GM12878 (cell line): ENCODE results near the gene KNSTRN. TPM values are rescaled to one million over a fixed set of nuclear protein-coding genes. Genes with fewer than 3 reads are reported as not detected.

Source experiments
- BCL3 ChIP-seq: IDR thresholded peaks from 2 replicates; pipeline ENCODE4 v1.6.1; 2011; ENCODE audit warnings: borderline replicate concordance, low read depth, mild to moderate bottlenecking, moderate library complexity, low read length; ENCODE audit not compliant: insufficient read depth, poor library complexity, severe bottlenecking
- BMI1 ChIP-seq: fragments of 450-650 bp; IDR thresholded peaks from 2 replicates; pipeline ENCODE4 v1.6.1; 2016; ENCODE audit warnings: mild to moderate bottlenecking, moderate library complexity, borderline replicate concordance
- CEBPB ChIP-seq, 2 experiments: fragments of 150-350 bp in 1 of 2; IDR thresholded peaks; 2 replicates each; pipeline ENCODE4 v1.6.1; 2012 to 2014; ENCODE audit warnings: low read depth in 2 of 2, low read length in 2 of 2, borderline replicate concordance in 1 of 2, inconsistent platforms in 1 of 2
- CHD1 ChIP-seq: IDR thresholded peaks from 2 replicates; pipeline ENCODE4 v1.6.1; 2012; ENCODE audit warnings: low read depth, low read length, improper control_type of control experiment
- ETV6 ChIP-seq, 2 experiments: fragments of 450-650 bp in 1 of 2; IDR thresholded peaks in 1 of 2; conservative IDR thresholded peaks in 1 of 2; 2 replicates each; pipeline ENCODE4 v1.6.1; 2014; ENCODE audit warnings: antibody characterized with exemption in 1 of 2, borderline replicate concordance in 1 of 2, low read depth in 1 of 2, mild to moderate bottlenecking in 1 of 2, moderate library complexity in 1 of 2
- HDAC6 ChIP-seq: fragments of 200-600 bp; sonication (generic); IDR thresholded peaks from one replicate; pipeline ENCODE4 v1.8.0; 2017; ENCODE audit warnings: antibody characterized with exemption; ENCODE audit not compliant: unreplicated experiment
- IRF3 ChIP-seq: fragments of 450-650 bp; IDR thresholded peaks from 2 replicates; pipeline ENCODE4 v1.6.1; 2014; ENCODE audit warnings: mild to moderate bottlenecking
- MEF2B ChIP-seq: fragments of 450-650 bp; IDR thresholded peaks from 2 replicates; pipeline ENCODE4 v1.6.1; 2018; ENCODE audit warnings: mild to moderate bottlenecking, moderate library complexity; ENCODE audit not compliant: partially characterized antibody, poor library complexity, severe bottlenecking
- POLR2A ChIP-seq: IDR thresholded peaks from 2 replicates; pipeline ENCODE4 v1.6.1; 2011; ENCODE audit warnings: low read depth, mild to moderate bottlenecking, low read length
- RBBP5 ChIP-seq: fragments of 200-600 bp; sonication (generic); conservative IDR thresholded peaks from 2 replicates; pipeline ENCODE4 v1.6.1; 2016
- RCOR1 ChIP-seq: conservative IDR thresholded peaks from 2 replicates; pipeline ENCODE4 v1.6.1; 2012; ENCODE audit warnings: low read depth, low read length, improper control_type of control experiment
- RELB ChIP-seq: fragments of 450-650 bp; IDR thresholded peaks from 2 replicates; pipeline ENCODE4 v1.6.1; 2017; ENCODE audit warnings: low read depth, mild to moderate bottlenecking, moderate library complexity
- SIN3A ChIP-seq: IDR thresholded peaks from 2 replicates; pipeline ENCODE4 v1.6.1; 2012; ENCODE audit warnings: low read depth, low read length, improper control_type of control experiment
- TARDBP ChIP-seq: IDR thresholded peaks from 2 replicates; pipeline ENCODE4 v1.6.1; 2016; ENCODE audit warnings: borderline replicate concordance
- WRNIP1 ChIP-seq: IDR thresholded peaks from 2 replicates; pipeline ENCODE4 v1.6.1; 2011; ENCODE audit warnings: low read depth, low read length, improper control_type of control experiment, borderline replicate concordance
- ZBTB40 ChIP-seq: fragments of 450-650 bp; IDR thresholded peaks from 2 replicates; pipeline ENCODE4 v1.6.1; 2016; ENCODE audit warnings: mild to moderate bottlenecking, moderate library complexity, borderline replicate concordance
- polyA plus RNA-seq, 11 experiments: library from polyadenylated mRNA; depleted of rRNA in 4 of 11; unstranded in 6 of 11; stranded (reverse) in 5 of 11; fragments of >200 nt; fragmentation: Nextera tagmentation in 4 of 11; fragmentation: Illumina TruSeq in 1 of 11; extraction: Ambion mirVana in 4 of 11; extraction: Trizol in 1 of 11; gene quantifications; 1 replicate in 1 of 11; 2 replicates in 10 of 11; pipeline versions ENCODE4 v1.2.1 to v1.2.3, GENCODE V29; 2011 to 2016; ENCODE audit warnings: inconsistent platforms in 2 of 11, missing spikeins in 2 of 11, low read depth in 1 of 11
- total RNA-seq, 4 experiments: library from RNA; depleted of rRNA in 3 of 4; stranded (reverse); fragments of >200 nt in 3 of 4; fragmentation: Illumina TruSeq in 1 of 4; extraction: Trizol in 1 of 4; gene quantifications; 2 replicates each; pipeline versions ENCODE4 v1.2.1 to v1.2.3, GENCODE V29; 2013 to 2021

The KNSTRN gene
- total and polyA plus RNA-seq, 10 of the 15 experiments (the other 5 are each of a cell fraction or from before 2014, with no cell fraction given) = 30.3 to 72.1 (median 47.1) TPM

GRCh38 chr15:40367686-40368611, 14.6 kb upstream of the KNSTRN start (continued):
- TF ChIP-seq ZBTB40 (no peak), RBBP5 (no peak), HDAC6 (peak; percentile 60), ETV6 (conservative IDR thresholded peaks at IDR 0.05 in 1 of 2, IDR thresholded peaks at IDR 0.05 in 1 of 2; ENCODE audit: borderline replicate concordance in 1 of 2, low read depth in 1 of 2) (no peak), WRNIP1 (no peak), POLR2A (no peak; the same call in 1 of the 2 replicates), IRF3 (no peak), CEBPB (IDR thresholded peaks at IDR 0.05; ENCODE audit: borderline replicate concordance in 1 of 2, low read depth in 2 of 2, low read length in 2 of 2) (no peak), RCOR1 (no peak), RELB (no peak), BCL3 (no peak), MEF2B (no peak), TARDBP (no peak), CHD1 (no peak), BMI1 (no peak), SIN3A (no peak)
